Stimulated activated CD4-positive, alpha-beta T cell treated with anti-CD3 and anti-CD28 coated beads, Interleukin-12 subunit alpha, Interleukin-12 subunit beta, amount 100 ng/mL, for 24 hours (primary cell): ENCODE results near the gene ATG7.

ENCODE experiments used
- DNase-seq, 2 experiments: peaks; one replicate each; pipeline ENCODE4 v3.0.0-alpha.2; 2020; ENCODE audit warnings: low read depth in 2 of 2

ATG7 gene

GRCh38 chr3:11271986-11272904 lies at the start of gene ATG7:
TSS of gene ATG7 (plus strand) at chr3:11272397. CDS start at chr3:11298696, 26,299 bp downstream.
- DNase-seq, result peak; percentile 93 to 96

- no peak for DNase-seq
These were observed 48.2 kb upstream of the ATG7 start for GRCh38 chr3:11224010-11224409.

GRCh38 chr3:11224870-11225229 lies 47.3 kb upstream of the ATG7 start:
- no peak for DNase-seq

GRCh38 chr3:11226042-11226370 lies 46.2 kb upstream of the ATG7 start:
- no peak for DNase-seq

- DNase-seq, result no peak
These were observed 44.2 kb upstream of the ATG7 start for GRCh38 chr3:11228041-11228440.

GRCh38 chr3:11230125-11230524 lies 42.1 kb upstream of the ATG7 start:
- DNase-seq, result no peak

GRCh38 chr3:11230832-11231231 lies 41.4 kb upstream of the ATG7 start:
- DNase-seq, result no peak

GRCh38 chr3:11235385-11235784 lies 36.8 kb upstream of the ATG7 start:
- no peak for DNase-seq

- peak; percentile 48 to 77 for DNase-seq
These were observed 35.4 kb upstream of the ATG7 start for GRCh38 chr3:11236588-11237461.

GRCh38 chr3:11238060-11238459 lies 34.1 kb upstream of the ATG7 start:
- DNase-seq, result no peak

- no peak for DNase-seq
These were observed 33.3 kb upstream of the ATG7 start for GRCh38 chr3:11238880-11239279.

- no peak for DNase-seq
These were observed 32.4 kb upstream of the ATG7 start for GRCh38 chr3:11239796-11240195.

- DNase-seq, result peak; percentile 9 to 35
These were observed 31.7 kb upstream of the ATG7 start for GRCh38 chr3:11240496-11240895.

- DNase-seq, result no peak
These were observed 28.0 kb upstream of the ATG7 start for GRCh38 chr3:11244121-11244677.

- no peak for DNase-seq
These were observed 26.9 kb upstream of the ATG7 start for GRCh38 chr3:11245276-11245675.

GRCh38 chr3:11245827-11246662 lies 26.2 kb upstream of the ATG7 start:
- DNase-seq, result no peak

- no peak for DNase-seq
These were observed 25.6 kb upstream of the ATG7 start for GRCh38 chr3:11246663-11246970.

GRCh38 chr3:11247362-11247761 lies 24.8 kb upstream of the ATG7 start:
- no peak for DNase-seq

GRCh38 chr3:11248596-11248995 lies 23.6 kb upstream of the ATG7 start:
- DNase-seq, result no peak

- no peak for DNase-seq
These were observed 21.0 kb upstream of the ATG7 start for GRCh38 chr3:11250902-11251806.

GRCh38 chr3:11251807-11252176 lies 20.4 kb upstream of the ATG7 start:
- no peak for DNase-seq
